Medulla oblongata (tissue), 1 donor: Measurements from ENCODE around the gene FAM136A.
A peak's percentile ranks its signal among the peaks of the same experiment; 100 is the strongest.
"Not testable (repeated sequence)": the region's sequence is repeated elsewhere in the genome, so short reads cannot be mapped to it uniquely, and the experiment has no call there.

Source experiments
- DNase-seq: peaks from one replicate; pipeline ENCODE4 v3.0.0-alpha.2; 2015; ENCODE audit errors: extremely low spot score

Gene FAM136A

DNA sequence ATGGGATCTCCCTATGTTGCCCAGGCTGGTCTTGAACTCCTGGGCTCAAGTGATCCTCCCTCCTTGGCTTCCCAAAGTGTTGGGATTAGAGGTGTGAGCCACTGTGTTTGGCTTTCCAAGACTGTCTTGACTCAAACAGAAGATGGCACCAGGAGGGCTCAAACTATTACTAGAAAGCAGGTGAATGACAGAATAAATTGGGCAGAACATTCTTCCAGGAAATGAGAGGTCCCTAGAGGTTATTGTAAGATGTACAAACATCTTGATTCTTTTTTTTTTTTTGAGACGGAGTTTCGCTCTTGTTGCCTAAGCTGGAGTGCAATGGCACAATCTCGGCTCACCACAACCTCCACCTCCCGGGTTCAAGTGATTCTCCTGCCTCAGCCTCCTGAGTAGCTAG is 4.0 kb downstream of the FAM136A start:
- not testable (repeated sequence) for DNase-seq

DNA sequence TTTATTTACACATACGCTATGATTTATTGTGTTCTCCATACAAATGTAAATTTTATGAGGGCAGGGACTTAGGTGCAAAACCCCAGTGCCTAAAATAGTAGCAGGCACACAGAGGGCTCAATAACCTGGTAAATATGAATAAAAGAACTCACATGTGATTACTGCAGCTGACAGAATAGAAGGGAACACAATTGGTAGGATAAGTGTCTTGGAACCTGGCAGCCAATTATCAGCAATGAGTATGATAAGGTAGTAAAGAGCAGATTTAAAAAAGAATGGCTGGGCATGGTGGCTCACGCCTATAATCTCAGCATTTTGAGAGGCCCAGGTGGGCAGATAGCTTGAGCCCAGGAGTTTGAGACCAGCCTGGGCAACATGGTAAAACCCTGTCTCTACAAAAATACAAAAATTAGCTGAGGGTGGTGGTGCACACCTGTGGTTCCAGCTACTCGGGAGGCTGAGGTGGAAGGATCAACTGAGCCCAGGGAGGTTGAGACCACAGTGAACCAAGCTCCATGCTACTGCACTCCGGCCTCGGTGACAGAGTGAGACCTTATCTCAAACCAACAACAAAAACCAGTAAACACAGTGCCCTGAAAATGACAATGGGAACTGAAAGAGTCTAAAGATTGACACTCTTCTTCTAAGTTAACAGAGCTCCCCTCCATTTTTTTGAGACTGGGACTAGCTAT is 18.2 kb downstream of the FAM136A start:
- DNase-seq, result no peak

DNA sequence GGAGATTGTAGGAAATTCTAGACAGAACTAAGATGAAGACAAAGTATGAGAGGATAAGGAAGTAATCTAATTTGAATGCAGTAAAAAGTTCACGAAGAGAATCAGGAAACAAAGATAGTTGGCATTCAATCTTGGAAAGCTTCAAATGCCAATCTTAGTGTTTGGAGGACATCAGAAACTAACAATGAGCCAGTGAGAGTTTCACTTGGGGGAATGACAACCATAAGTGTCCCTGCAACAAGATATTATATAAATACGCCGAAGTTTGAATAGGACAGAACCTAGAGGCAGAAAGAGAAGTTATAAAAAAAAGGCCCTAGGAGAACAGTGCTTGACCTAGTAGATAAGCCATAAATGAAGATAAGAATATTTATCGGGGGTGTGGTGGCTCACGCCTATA is 19.4 kb downstream of the FAM136A start:
- no peak for DNase-seq

DNA sequence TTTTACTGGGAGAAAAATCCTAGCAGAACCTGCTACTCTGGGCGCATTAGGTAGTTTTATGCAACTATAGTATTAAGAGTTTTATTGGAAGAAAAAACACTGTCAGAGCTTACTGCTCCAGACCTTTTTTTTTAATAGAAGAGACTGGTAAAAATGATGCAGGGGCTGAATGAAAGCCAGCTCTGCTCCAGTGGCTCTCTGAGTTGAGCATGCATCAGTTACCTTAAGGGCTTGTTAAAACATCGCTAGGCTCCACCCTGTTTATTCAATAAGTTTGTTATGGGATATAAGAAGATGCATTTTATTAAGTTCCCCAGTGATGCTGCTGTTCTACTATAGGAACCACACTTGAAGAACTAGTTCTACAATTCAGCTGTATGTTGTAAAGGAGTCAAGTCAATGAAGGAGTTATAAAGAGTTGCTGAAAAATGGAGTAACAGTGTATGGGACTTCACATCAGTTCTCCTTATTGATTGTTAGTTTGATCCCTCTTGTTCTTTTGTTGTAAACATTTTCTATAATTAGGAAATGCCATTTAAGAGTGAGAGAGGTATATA is 21.5 kb downstream of the FAM136A start:
- DNase-seq, result no peak

DNA sequence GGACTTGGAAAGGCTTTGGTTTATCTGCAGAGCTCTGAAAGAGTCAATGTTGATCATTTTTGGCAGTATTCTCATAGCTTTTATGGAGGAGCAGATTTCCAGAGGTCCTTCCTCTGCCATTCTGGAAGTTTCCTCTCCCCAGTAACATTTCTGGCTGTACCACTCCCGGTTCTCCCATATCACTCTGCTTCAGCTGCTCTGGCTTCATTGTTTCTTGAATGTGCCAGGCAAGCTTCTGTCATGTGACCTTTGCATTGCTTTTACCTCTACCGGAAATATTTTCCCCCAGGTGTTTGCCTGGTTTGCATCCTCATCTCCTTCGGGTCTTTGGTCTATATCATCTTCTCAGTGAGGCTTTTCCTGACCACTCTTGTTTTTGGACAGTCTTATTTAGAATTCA is 31.5 kb downstream of the FAM136A start:
- no peak for DNase-seq

DNA sequence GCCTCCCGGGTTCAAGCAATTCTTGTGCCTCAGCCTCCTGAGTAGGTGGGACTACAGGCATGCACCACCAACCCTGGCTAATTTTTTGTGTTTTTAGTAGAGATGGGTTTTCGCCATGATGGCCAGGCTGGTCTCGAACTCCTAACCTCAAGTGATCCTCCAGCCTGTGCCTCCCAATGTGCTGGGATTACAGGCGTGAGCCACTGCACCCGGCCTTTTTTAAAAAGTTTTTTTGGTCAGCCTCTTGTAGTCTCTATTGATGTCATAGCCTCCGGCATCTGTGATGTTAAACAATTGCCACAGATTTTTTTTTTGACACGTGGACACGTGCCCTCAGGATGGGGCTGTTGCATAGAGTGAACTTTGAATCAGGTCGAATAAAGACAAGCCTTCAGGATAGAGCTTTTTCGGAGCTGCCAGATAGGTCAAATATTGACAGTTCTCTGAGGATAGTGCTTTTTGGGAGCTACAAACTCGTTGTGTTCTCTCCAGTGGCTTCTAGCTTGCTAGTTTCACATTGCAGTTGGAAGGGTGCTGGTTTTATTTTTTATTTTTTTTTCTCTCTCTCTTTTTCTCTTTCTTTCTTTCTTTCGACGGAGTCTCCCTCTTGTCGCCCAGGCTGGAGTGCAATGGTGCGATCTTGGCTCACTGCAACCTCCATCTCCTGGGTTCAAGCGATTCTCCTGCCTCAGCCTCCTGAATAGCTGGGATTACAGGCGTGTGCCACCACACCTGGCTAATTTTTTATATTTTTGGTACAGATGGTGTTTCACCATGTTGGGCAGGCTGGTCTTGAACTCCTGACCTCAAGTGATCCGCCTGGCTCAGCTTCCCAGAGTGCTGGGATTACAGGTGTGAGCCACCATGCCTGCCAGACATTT is 32.2 kb downstream of the FAM136A start:
- DNase-seq, result not testable (repeated sequence)

DNA sequence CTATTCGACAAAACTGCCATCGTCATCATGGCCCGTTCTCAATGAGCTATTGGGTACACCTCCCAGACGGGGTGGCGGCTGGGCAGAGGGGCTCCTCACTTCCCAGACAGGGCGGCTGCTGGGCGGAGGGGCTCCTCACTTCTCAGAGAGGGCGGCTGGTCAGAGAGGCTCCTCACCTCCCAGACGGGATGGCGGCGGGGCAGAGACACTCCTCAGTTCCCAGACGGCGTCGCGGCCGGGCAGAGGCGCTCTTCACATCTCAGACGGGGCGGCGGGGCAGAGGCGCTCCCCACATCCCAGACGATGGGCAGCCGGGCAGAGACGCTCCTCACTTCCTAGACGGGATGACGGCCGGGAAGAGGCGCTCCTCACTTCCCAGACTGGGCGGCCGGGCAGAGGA is 34.9 kb downstream of the FAM136A start:
- DNase-seq, result not testable (repeated sequence)

DNA sequence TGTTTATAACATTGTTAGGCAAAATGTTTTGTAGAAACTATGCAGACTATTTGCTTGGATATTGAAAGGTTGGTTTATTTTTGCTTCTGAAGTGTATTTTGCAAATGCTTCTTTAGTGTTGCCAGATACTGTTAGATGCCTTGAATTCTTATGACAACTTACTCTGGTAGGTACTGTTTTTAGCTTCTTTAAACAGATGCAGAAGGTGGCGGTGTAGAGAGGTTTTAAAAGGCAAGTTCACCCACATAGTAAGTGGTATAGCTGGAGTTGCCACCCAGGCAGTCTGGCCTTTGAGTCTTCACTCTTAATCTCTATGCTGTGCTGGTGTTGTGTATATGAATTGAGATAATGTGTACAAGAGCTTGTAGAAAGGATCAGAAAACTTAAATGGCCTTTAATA is 40.4 kb downstream of the FAM136A start:
- DNase-seq, result no peak

DNA sequence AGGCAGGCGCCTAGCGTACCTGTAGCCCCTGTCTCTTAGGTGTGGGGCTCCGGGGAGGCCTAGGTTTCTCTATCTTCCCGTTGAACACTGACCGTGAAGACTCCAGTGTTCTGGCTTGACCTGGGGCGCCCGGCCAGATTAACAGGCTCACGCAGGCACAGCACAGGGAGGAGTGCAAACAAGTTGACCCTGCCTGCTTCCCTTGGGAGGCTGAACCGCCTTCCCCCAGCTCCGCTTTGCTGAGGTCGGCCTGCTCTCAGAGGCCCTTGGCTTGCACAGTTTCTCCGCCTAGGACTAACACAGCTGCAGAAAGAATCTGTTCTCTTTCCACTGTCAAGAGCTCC is 43.4 kb downstream of the FAM136A start:
- peak; percentile 23 for DNase-seq

DNA sequence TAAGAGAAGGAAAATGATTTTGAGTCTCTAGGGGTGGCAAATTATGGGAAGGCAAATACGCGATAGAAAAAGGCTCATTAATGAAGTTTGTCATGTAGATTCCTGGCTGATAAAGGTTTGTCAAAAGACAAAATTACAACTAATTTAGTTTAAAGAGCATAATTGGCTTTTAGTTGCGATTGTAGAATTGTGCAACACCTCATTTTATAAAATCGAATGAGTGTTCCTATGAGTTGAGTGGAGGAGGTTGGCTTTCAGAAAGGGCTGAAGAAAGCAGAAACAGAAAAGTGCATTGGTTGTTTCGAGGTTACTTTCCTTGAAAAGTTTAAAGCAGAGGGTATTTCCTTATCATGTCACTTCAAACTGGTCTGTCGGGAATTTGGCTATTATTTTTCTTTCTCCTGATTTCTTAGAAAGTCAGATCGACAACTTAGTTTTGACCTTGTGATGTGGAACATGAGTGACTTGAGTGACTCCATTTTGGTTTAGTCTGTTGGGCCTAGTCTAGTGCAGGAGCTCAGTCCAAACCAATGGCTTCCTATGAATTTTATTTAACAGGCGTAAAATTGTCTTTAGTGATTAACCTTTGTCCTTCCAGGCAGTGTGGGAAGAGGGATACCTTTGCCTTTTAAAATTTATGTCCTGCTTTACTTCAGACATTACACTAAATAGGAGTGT is 46.1 kb downstream of the FAM136A start:
- no peak for DNase-seq

DNA sequence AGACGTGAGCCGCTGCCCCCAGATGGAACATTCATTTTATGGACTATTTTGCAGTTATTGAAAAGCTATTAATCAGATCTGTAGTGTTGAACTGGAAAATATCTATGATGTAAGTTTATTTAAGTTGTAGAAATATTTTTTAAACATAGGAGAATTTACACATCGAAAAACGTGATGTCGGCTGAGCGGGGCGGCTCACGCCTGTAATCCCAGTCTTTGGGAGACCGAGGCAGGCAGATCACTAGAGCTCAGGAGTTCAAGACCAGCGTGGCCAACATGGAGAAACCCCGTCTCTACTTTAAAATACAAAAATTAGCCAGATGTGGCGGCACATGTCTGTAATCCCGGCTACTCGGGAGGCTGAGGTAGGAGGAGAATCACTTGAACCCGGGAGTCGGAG is 51.4 kb downstream of the FAM136A start:
- DNase-seq, result no peak

DNA sequence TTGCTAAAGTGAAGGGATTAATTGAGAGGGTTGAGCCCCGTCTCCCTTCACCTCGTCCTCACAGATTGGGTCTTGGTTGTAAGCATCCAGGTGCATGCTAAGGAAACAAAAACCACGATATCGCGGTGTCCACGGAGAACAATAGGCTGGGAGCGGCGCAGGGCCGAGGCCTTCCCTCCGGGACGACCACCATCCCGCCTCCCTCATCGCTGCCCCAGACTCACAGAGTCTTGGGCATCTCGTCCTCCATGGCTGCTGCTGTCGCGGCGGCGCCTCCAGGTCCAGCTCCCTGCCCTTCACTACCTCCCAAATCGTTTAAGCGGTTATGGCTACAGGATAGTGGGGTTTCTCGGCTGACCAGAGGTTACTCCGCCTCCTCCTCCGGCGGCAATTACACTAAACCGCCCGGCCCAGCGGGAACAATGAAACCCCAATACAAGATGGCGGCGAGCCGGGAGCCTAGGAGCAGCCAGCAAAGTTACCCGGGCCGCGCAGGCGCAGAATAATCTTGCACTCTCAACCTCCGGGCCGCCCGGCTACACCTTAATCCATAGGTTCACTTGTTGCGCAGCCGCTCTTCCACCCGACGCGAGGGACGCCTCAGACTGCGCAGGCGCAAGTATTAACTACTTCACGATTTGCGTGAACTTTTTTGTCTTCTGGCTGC is 53.6 kb downstream of the FAM136A start, which contains the start of gene TIA1:
TIA1 (minus strand) TSS at position 448 of the 667 bp plus-strand sequence; CDS start at position 250, 198 bp downstream.
- DNase-seq, result peak; percentile 98

DNA sequence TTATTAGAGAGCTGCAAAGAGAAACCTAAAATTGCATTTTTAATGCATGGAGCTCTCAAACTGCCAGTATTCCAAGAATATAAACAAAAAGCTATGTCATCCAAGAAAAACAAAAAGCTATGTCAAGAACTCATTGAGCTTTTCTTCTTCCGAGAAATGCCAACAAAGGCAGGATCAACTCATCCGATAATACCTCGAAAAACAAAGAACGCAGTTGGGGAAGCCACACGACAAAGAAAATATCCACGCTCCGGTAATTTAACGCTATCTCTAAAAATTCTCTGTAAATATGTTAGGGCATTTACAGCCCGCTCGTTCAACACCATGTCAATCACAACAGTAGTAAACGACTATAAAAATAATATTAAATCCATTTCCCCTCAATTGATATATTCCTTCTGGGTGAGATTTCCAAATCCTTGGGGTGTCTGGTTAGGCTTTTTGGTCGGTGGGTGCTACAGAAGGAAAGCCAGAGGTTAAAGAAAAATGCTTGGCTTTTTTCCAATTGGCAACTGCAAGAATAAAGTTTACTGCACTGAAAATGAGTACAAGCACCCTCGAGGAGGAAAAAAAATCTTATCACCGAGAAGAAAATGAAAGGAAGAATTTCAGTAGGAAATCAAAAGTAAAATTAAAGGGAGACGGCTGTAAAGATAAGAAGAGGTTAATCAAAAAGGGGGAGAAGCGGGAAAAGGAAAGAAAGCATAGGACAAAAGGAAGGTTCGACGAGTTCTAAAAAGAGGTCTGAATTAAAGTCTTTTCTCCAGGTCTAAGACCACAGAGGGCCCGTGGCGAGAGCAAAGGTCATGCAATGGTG is 54.3 kb downstream of the FAM136A start:
- peak; percentile 71 for DNase-seq
